ENCODE results near the gene POGK.

- no peak for TF ChIP-seq CTCF (IDR thresholded peaks at IDR 0.05; ENCODE audit: insufficient read depth, low read length, poor library complexity, severe bottlenecking)
- no peak for TF ChIP-seq EZH2phosphoT487 (conservative IDR thresholded peaks at IDR 0.05; ENCODE audit: low read length)
These were observed 65.9 kb downstream of the POGK start for GRCh38 chr1:166905136-166905535.
